Measurements from ENCODE around the gene STMN1.

The STMN1 gene

GRCh38 chr1:25895365-25895990 lies 10.7 kb downstream of the STMN1 start:
- DNase-seq (ENCODE audit: low read depth in 3 of 3), result peak; percentile 79 to 86 (median 86)

- no peak for DNase-seq (ENCODE audit: low read depth in 3 of 3)
Observed at GRCh38 chr1:25893116-25893515, 13.1 kb downstream of the STMN1 start.

- no peak for DNase-seq (ENCODE audit: low read depth in 3 of 3)
Observed at GRCh38 chr1:25891606-25892005, 14.6 kb downstream of the STMN1 start.

GRCh38 chr1:25890239-25891034 lies 15.8 kb downstream of the STMN1 start:
- DNase-seq (ENCODE audit: low read depth in 3 of 3), result no peak

GRCh38 chr1:25889470-25889869 lies 16.7 kb downstream of the STMN1 start:
- DNase-seq (ENCODE audit: low read depth in 3 of 3), result no peak

- DNase-seq (ENCODE audit: low read depth in 3 of 3), result no peak
Observed at GRCh38 chr1:25888426-25888987, 17.7 kb downstream of the STMN1 start.

GRCh38 chr1:25885602-25886001 lies 20.6 kb downstream of the STMN1 start:
- DNase-seq (ENCODE audit: low read depth in 3 of 3), result no peak

- no peak for DNase-seq (ENCODE audit: low read depth in 3 of 3)
Observed at GRCh38 chr1:25881266-25881665, 25.0 kb downstream of the STMN1 start.

GRCh38 chr1:25880518-25880917 lies 25.7 kb downstream of the STMN1 start:
- DNase-seq (ENCODE audit: low read depth in 3 of 3), result no peak

GRCh38 chr1:25879675-25880074 lies 26.5 kb downstream of the STMN1 start:
- DNase-seq (ENCODE audit: low read depth in 3 of 3), result no peak

- DNase-seq (ENCODE audit: low read depth in 3 of 3), result no peak
Observed at GRCh38 chr1:25878690-25879089, 27.5 kb downstream of the STMN1 start.

GRCh38 chr1:25877155-25877554 lies 29.1 kb downstream of the STMN1 start:
- no peak for DNase-seq (ENCODE audit: low read depth in 3 of 3)

GRCh38 chr1:25876693-25877077 lies 29.5 kb downstream of the STMN1 start:
- DNase-seq (ENCODE audit: low read depth in 3 of 3), result no peak

- DNase-seq (ENCODE audit: low read depth in 3 of 3), result peak in 1 of 3 experiments; percentile 6
Observed at GRCh38 chr1:25875856-25876692, 30.1 kb downstream of the STMN1 start.

- DNase-seq (ENCODE audit: low read depth in 3 of 3), result peak in 2 of 3 experiments; percentile 31 to 66
Observed at GRCh38 chr1:25875154-25875855, 30.9 kb downstream of the STMN1 start, which contains the start of gene PAQR7. Gene PAQR7, minus strand, starts transcription at chr1:25875708. Its CDS starts 11,869 bp downstream, at chr1:25863839.

- DNase-seq (ENCODE audit: low read depth in 3 of 3), result no peak
Observed at GRCh38 chr1:25874635-25875153, 31.5 kb downstream of the STMN1 start.

GRCh38 chr1:25874209-25874608 lies 32.0 kb downstream of the STMN1 start:
- DNase-seq (ENCODE audit: low read depth in 3 of 3), result no peak

GRCh38 chr1:25873120-25873519 lies 33.1 kb downstream of the STMN1 start:
- no peak for DNase-seq (ENCODE audit: low read depth in 3 of 3)

GRCh38 chr1:25872713-25873112 lies 33.5 kb downstream of the STMN1 start:
- DNase-seq (ENCODE audit: low read depth in 3 of 3), result no peak

GRCh38 chr1:25871704-25872494 lies 34.3 kb downstream of the STMN1 start:
- no peak for DNase-seq (ENCODE audit: low read depth in 3 of 3)
